Ramos (cell line): ENCODE data around the gene NRDC.
"Not testable (repeated sequence)": the region's sequence is repeated elsewhere in the genome, so short reads cannot be mapped to it uniquely, and the experiment has no call there.

Experiments used
- in situ Hi-C: fragments of 300-500 bp; cut with MboI; formaldehyde crosslinking; loops from one replicate; pipeline ENCODE4 v1.14.3; 2022; ENCODE audit warnings: low sequenced_read_pairs; ENCODE audit not compliant: unreplicated experiment

NRDC gene

DNA sequence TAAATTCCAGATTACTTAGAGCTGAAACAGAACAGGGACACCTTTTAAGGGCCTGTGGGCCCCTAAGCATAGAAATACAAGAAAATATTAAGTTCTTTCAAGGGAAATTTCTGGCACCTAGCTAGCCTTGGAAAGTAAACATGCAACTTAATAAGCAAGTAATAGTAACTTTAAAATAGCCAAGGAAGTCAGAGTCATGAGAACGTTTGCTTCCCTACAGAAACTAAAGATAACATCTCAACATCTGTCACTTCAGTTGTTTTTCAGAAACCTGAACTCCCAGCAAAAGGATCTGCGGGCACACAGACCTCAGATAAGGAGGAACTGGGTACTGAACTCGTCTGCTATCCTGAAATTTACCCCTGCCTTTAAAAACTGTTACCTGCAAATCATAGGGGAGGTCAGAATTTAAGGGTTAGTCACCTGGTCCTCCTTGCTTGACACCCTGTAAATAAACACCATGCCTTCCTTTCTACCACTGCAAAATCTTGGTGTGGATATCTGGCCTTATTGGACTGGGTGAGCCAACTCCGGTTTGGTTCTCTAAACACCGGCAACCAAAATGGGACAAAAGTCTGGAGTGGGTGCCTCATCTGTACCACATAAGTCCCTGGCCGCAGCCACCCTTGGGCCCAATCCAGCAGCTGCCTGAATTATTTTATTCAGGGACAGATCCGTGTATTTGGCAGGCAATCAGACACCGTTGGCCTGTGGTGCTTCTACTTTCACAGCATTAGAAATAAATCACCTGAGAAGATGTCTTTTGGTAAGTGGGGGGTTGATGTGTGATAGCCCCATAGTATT is 27.9 kb downstream of the NRDC start:
- in situ Hi-C loops = no loop called here

DNA sequence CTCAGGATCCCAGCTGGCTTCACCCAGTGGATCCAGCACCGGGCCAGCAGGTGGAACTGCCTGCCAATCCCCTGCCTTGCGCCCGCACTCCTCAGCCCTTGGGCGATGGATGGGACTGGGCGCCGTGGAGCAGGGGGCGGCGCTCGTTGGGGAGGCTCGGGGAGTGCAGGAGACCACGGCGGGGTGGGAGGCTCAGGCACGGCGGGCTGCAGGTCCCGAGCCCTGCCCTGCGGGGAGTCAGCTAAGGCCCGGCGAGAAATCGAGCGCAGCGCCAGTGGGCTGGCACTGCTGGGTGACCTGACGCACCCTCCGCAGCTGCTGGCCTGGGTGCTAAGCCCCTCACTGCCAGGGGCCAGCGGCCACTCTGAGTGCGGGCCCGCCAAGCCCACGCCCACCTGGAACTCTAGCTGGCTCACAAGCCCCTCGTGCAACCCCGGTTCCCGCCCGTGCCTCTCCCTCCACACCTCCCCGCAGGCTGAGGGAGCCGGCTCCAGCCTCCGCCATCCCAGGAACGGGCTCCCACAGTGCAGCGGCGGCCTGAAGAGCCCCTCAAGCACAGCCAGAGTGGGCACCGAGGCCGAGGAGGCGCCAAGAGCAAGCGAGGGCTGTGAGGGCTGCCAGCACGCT is 31.1 kb downstream of the NRDC start:
- in situ Hi-C loops = no loop called here

DNA sequence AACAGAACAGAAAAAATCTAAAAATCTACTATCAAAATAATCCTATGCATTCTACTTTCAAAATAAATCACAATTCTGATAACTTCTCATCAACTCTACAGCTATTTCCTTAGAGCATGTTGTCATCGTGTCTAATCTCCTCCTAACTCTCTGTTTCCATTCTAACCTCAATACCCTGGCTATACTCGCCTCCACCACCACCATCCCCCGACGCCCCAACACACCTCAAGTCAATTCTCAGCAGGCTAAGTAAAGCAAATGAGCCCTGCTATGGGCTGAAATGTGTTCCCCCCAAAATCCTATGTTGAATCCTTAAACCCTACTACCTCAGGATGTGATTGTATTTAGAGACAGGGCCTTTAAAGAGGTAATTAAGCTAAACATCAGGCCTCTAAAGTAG is 34.6 kb downstream of the NRDC start:
- in situ Hi-C loops = no loop called here

DNA sequence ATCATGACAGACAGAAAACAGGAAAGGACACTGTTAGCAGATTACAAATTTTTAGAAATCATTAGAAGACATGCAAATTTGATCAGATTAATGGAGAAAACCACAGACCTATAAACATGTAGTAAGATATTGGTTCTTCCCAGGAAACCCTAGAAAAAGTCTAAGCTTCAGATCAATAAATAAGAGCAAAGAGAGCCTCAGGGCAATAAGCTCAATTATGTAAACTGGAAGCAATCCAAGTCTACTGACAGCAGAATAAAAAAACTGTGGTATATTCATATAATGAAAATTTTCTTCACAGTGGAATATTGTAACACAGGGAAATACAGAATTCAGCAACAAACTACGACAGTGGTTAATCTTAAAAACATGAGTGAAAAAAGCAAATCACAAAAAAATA is 36.3 kb downstream of the NRDC start:
- in situ Hi-C loops = no loop called here

DNA sequence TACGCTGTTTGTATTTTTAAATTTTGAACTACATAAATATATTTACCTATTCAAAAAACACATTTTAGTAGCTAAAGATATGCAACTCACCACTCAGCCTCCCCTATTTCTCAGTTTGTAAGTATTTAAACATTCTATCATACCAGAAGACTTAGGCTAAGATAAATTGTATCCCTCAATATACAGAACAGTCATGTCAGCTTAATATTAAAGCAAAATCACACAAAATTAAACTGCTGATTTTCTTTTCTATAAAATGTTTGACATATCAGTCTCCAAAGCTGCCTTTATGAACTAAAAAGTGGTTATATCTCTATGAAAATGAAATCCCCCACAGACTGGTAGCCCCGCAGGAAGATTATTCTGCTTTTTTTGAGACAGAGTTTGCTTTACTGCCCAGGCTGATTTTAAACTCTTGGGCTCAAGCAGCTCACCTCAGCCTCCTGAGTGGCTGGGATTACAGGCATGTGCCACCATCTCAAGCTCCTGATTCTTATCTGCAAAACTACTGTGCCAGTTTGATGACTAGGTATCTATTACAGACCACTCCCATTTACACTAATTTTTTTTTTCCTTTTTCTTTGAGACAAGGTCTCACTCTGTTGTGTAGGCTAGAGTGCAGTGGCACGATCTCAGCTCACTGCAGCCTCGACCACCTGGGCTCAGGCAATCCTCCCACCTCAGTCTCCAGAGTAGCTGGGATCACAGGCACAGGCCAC is 37.6 kb downstream of the NRDC start:
- in situ Hi-C loops = no loop called here

DNA sequence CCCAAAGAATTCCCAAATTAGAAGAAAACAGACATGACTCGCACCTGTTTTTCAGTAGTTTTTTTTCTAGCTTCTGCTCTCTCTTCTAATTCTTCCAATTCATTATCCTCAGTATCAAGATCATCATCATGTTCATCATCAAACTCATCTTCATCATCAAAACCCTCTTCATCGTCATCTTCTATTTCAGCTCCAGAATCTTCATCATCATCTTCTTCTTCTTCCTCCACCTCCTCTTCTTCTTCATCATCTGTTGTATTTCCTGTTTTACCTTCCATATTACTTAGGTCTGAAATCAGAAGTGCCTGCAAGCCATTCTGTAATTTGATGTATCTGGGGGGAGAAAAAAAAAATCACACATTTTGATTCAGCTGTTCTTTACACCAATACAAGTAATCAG is 38.3 kb downstream of the NRDC start:
- in situ Hi-C loops = no loop called here

DNA sequence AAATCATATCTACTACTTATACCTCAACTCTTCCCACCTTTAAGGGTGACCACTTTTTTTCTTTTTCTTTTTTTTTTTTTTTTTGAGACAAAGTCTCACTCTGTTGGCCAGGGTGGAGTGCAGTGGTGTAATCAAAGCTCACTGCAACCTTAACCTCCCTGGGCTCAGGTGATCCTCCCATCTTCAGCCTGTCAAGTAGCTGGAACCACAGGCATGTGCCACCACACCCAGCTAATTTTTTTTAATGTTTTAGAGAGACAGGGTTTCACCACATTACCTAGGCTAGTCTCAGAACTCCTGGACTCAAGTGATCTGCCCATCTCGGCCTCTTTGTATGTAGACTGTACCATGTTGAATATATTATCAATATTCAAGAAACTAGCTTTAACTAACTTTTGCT is 39.4 kb downstream of the NRDC start:
- in situ Hi-C loops = no loop called here

DNA sequence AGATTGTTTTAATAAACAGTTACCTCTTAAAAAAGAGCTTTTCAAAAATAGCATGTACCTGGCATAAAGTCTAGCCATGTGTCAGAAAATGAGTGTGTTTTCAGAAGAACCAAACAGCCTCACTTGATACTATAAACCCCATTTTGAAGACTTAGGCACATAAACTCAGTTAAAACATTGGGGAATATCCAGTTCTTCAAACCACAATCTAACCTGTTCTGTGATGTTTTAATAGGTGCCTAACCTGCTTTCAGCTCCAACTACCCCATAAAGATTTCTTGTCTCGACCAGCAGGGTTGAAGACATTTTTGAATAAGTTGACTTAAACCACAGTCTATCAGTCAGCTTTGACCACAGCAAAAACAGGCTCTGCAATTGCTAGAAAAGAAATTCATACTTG is 41.3 kb downstream of the NRDC start:
- in situ Hi-C loops = no loop called here

DNA sequence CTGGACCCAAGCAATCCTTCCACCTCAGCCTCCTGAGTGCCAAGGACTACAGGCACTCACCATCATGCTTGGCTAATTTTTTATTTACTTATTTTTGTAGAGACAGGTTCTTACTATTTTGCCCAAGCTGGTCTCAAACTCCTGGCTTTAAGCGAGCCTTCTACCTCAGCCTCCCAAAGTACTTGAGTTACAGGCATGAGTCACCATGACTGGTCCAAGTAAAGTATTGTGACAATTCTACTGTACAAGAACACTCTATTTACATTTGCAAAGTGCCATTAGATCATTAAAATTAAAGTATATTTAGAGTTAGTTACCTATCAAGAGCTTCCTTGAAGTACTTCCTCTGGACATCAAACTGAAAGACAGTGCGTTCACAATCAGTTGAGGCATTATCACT is 44.8 kb downstream of the NRDC start:
- in situ Hi-C loops = no loop called here

DNA sequence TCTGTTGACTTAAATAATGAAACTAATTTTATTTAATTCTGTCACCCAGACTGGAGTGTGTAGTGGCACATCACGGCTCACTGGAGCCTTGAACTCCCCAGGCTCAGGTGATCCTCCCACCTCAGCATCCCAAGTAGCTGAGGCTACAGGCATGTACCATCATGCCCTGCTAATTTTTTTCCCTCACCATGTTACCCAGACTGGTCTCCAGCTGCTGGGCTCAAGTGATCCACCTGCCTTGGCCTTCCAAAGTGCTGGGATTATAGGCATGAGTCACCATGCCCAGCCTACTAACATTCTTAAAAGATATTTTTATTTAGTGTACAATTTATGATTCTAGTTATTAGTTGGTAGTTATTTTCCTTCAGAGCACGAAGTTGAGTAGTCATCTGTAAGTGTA is 49.5 kb downstream of the NRDC start:
- in situ Hi-C loops = no loop called here

DNA sequence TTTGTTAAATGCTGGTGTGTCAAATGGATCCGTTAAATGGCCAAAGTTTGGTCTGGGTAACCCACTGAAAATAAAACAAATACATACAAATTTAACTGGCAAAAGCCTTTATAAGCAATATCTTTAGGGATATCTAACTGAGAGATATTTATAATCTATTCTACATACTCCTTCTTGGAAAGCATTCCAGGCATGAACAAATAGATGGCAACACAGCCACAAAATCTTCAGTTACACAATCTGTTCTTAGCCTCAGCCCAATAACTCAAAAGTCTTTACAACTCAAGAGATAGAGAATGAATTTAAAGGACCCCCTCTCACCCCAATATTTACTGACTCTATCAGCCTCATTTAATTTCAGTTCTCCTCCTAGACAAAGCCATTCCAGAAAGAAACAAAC is 58.7 kb downstream of the NRDC start:
- in situ Hi-C loops = no loop called here

DNA sequence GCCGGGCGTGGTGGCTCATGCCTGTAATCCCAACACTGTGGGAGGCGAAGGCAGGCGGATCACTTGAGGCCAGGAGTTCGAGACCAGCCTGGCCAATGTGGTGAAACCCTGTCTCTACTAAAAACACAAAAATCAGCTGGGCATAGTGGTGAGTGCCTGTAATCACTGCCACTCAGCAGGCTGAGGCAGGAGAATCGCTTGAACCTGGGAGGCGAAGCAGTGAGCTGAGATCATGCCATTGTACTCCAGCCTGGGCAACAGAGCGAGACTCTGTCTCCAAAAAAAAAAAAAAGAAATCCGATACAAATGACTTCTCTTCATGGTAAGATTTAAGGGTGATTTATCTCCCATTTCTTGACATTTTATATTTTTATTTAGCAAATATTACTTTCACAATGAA is 59.5 kb downstream of the NRDC start:
- in situ Hi-C loops = not testable (repeated sequence)

DNA sequence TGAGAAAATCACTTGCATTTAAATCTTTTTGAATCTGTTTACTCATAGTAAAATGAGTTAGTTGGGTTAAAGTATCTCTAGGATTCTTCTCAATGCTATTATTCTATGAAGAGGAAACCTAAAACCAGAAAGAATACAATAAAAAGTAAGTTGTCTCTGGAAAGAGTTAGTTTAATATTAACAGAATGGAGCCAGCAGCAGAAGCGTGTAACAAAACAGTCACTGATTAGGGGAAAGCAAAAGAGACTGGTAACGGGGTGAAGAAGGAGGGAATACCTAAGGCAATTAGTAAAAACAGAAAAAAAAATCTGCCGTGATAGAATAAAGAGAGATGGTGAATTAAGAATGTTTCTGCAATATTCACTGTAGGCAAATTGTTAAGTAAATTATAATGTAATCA is 60.0 kb downstream of the NRDC start:
- in situ Hi-C loops = no loop called here

DNA sequence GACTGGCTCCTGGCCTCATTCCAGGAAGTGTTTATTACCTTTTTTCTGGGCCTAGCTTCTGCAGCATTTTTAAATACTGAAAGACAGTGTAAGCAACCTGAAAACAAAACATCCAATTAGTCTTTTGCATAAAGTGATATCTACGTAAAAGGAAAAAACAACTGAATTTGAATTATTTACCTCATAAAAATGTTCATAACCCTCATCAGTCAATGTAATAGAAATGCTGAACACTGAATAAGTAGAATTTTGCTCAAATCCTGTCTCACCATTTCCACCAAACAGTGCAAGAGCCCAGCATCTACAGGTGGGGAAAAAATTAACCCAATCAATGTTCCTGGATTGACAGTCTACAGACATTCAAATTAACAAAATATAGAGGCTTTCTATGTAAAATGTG is 64.0 kb downstream of the NRDC start:
- in situ Hi-C loops = no loop called here

DNA sequence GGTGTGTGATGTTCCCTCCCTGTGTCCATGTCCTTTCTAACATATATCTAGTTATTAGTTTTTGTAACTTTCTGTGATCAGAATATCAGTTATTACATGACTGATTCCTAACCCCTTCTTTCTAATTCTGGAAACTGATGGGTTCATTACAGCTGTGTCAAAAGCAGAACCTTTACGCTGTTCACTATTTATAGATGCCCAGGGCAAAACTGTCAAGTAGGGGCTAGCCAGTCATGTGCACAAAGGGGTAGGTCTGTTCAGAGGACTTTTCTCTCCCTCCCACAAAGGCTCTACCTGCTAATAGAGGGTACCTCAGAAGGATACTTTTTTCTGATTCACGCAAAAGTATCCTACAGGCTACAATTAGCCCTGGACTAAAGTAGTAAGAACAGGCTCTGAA is 79.2 kb downstream of the NRDC start:
- in situ Hi-C loops = no loop called here

DNA sequence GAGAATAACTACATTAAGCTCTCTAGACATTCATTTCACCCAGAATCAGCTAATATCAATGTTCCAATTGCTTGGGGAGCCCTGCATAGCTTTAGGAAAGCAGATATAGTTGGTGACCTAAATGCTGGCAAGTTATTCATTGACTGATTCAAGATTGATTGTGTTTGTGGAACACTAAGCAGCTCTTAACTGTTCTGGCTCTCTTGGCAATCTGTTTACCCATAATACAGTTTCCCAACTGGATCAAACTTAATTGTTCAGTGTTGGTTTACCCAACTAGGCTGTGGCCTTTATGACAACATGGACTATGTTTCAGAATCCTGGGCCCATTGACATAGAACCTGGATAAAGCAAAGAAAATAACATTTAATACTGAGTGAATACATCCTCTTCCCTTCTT is 83.7 kb downstream of the NRDC start:
- in situ Hi-C loops = no loop called here

DNA sequence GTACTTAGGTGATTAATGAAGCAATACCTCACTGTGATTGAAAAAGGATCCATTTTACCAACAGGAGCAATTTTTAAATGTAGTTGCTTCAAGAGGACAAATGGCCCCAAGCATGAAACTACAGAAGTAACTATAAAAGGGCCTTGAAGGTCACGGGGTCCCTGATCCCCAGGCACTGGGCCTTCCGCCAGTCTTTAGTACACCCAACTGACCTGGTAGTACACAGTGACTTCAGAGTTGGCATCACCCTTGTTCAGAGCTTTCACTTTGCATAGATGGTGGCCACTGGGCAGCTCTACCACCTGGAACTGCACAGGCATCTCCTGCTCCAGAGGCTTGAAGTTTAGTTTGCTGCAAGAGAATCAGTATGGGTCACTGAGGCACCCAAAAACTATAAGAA is 84.3 kb downstream of the NRDC start:
- in situ Hi-C loops = no loop called here

DNA sequence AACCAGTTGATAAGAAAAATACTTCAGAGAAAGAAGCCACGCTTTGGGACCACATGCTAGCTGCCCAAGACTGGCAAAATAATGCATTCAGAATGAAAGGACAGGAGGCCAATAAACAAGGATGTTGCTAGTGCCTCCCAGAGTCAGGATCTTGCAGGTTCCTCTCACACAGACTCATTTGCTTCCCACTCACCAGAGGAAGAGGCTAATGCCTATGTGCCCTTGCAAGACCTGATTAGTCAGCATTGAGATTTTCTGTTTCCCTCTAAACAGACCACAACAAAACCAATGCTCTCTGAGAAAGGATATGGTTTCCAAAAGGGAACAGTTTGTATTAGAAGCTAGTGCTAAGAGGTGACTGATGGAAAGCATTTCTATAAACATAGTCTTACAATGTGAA is 85.7 kb downstream of the NRDC start:
- in situ Hi-C loops = no loop called here

DNA sequence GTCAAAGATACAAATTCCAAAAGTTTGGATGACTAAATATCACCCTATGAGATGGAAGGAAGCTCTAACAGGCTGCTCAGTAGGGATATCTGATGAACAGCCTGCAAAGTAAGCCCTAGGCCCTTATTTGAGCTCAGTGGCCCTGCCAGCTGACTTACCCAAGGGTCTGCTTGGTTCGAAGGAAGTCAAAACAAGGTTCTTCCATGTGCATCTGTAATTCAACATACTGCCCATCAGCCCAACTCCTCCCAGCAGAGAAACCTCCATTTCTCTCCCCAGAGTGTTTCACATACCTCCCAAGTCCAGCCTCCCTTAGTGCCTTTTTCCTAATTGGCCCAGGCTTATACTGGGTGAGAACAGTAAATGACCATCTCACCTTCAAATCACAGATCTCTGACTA is 86.6 kb downstream of the NRDC start:
- in situ Hi-C loops = no loop called here

DNA sequence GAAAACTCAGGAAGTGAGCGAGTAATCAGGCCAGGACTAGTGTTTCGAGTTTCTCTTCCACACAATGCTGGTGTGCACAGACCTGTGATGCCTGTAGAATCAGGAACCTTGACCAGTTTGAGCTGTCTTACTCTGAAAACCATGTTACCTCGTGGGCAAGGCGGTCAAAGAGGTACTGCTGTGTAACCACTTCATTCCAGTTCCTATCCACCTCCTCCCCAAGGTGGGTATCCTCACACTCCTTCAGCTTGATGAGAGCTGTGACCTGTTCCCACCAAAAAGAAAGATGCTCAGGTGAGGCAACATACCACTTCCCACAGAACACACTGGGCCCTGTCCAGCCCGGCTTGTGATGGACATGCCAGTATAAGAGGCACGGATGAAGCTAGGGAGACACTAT is 88.1 kb downstream of the NRDC start:
- in situ Hi-C loops = no loop called here

DNA sequence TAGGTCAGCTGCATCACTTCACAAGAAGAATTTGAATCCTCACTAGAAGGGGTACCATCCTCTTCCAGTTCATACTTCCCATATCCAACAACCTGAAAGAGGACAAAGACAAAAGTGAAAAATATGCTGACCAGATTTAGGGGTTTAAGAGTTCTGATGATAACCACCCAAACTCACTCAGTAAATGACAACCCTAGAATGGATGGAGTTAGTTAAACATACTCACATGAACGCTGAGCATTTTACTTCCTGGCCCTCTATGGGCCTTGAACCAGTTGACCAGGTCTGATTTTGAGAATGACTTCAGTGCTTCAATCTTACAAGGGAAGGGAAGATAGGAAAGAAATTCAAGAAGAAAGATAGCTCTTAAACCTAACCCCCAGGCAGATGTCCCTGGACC is 89.2 kb downstream of the NRDC start:
- in situ Hi-C loops = no loop called here

DNA sequence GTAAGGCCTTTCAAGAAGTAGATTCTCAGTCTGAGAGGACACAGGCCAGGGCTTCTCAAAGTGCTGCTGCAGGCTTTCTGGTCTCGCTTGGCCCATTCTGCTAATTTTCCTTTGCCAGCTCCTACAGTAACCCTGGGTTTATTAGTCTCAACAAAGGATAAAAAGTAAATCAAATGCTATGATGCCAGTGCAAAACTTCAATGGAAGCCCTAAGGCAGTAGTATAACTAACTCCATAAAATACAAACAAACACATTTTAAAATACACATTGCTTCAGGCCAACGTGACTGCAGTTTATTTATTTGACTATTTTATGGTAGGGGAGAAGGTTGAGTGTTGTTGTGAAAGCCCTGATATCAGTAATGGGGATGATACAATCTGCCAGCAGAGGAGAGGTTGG is 89.6 kb downstream of the NRDC start:
- in situ Hi-C loops = no loop called here
